HCT116 (cell line): ENCODE measurements around the gene CHSY1. TPM values are rescaled to one million over a fixed set of nuclear protein-coding genes. Genes with fewer than 3 reads are reported as not detected.

ENCODE experiments used
- ATAC-seq: fragments of 200-7000 bp; cut with Tn5 transposase; 2 replicates; pipeline ENCODE4 v1.9.1; 2020; ENCODE audit warnings: mild to moderate bottlenecking, moderate library complexity
- BruUV-seq: library from RNA; stranded (reverse); fragments of 400-500 nt; replicated peaks from 2 replicates; lab custom pipeline; 2021; lab: Mats Ljungman, UMichigan
- CTCF ChIA-PET: fragments of 300-600 bp; sonication (Branson Sonifier 250); formaldehyde crosslinking; loops from one replicate; lab custom pipeline; 2021; ENCODE audit warnings: antibody characterized with exemption; lab: Charles Lee
- POLR2A ChIA-PET: fragments of 300-600, 350-600 bp; sonication (Branson Sonifier 250); formaldehyde crosslinking; loops from one replicate; lab custom pipeline; 2021; ENCODE audit warnings: antibody characterized with exemption; lab: Charles Lee
- RAD21 ChIA-PET, 2 experiments: fragments of 300-600 bp; sonication (Branson Sonifier 250); formaldehyde crosslinking; loops; one replicate each; lab custom pipeline; 2023; ENCODE audit warnings: low total read pairs in 2 of 2; ENCODE audit not compliant: uncharacterized antibody in 2 of 2, unreplicated experiment in 2 of 2, low non-redundant PET in 1 of 2; lab: Charles Lee
- DNase-seq: peaks from one replicate; pipeline ENCODE4 v3.0.0-alpha.2; 2010; ENCODE audit warnings: low read depth, low spot score
- H2AFZ ChIP-seq: fragments of 200-600 bp; shearing (Covaris generic), sonication (generic); 2 replicates; pipeline ENCODE4 v1.6.1; 2017; ENCODE audit warnings: low read depth, mixed run types, mixed read lengths, antibody characterized with exemption, low read length; ENCODE audit not compliant: poor library complexity, severe bottlenecking
- H3K27ac ChIP-seq: 2 replicates; pipeline ENCODE4 v1.5.1; 2012; ENCODE audit warnings: low read depth, low read length
- H3K27me3 ChIP-seq: fragments of 200-600 bp; sonication (generic); 2 replicates; pipeline ENCODE4 v1.6.1; 2016; ENCODE audit warnings: mixed run types, low read length, mixed read lengths; ENCODE audit not compliant: insufficient read depth
- H3K36me3 ChIP-seq, 2 experiments: fragments of 200-500 bp in 1 of 2; fragments of 200-600 bp in 1 of 2; sonication (Bioruptor generic) in 1 of 2; sonication (generic) in 1 of 2; 2 replicates each; pipeline versions ENCODE4 v1.5.1 to v1.6.1; 2014 to 2016; ENCODE audit warnings: low read length in 2 of 2, inconsistent platforms in 1 of 2, mixed read lengths in 1 of 2, mixed run types in 1 of 2; ENCODE audit not compliant: insufficient read depth in 2 of 2, control insufficient read depth in 1 of 2
- H3K4me1 ChIP-seq, 2 experiments: fragments of 200-600 bp in 1 of 2; sonication (generic) in 1 of 2; 2 replicates each; pipeline versions ENCODE4 v1.5.1 to v1.6.1; 2012 to 2017; ENCODE audit warnings: low read length in 2 of 2, inconsistent platforms in 1 of 2, mild to moderate bottlenecking in 1 of 2, mixed read lengths in 1 of 2, mixed run types in 1 of 2, moderate library complexity in 1 of 2; ENCODE audit not compliant: insufficient read depth in 2 of 2, control insufficient read depth in 1 of 2
- H3K4me2 ChIP-seq: fragments of 200-600 bp; sonication (generic); 2 replicates; pipeline ENCODE4 v1.6.1; 2017; ENCODE audit warnings: mixed run types, low read length, mixed read lengths
- H3K4me3 ChIP-seq, 2 experiments: fragments of 200-600 bp in 1 of 2; sonication (generic) in 1 of 2; replicated peaks in 1 of 2; 2 replicates each; pipeline ENCODE4 v1.5.1; 2011 to 2016; ENCODE audit warnings: low read length in 2 of 2, control low read depth in 1 of 2, low read depth in 1 of 2, mild to moderate bottlenecking in 1 of 2, mixed read lengths in 1 of 2, mixed run types in 1 of 2
- H3K79me2 ChIP-seq: fragments of 200-600 bp; sonication (generic); 2 replicates; pipeline ENCODE4 v1.6.1; 2017; ENCODE audit warnings: mild to moderate bottlenecking, mixed run types, low read length, moderate library complexity, mixed read lengths; ENCODE audit not compliant: insufficient read depth
- H3K9ac ChIP-seq: fragments of 200-600 bp; sonication (generic); 2 replicates; pipeline ENCODE4 v1.6.1; 2016; ENCODE audit warnings: low read length, mixed read lengths
- H3K9me2 ChIP-seq: fragments of 200-600 bp; sonication (generic), shearing (Covaris generic); 2 replicates; pipeline ENCODE4 v1.6.1; 2017; ENCODE audit warnings: mixed run types, mild to moderate bottlenecking, moderate library complexity; ENCODE audit not compliant: insufficient read depth
- H3K9me3 ChIP-seq, 2 experiments: fragments of 200-500 bp in 1 of 2; fragments of 200-600 bp in 1 of 2; sonication (Bioruptor generic) in 1 of 2; sonication (generic) in 1 of 2; 2 replicates each; pipeline ENCODE4 v1.6.1; 2014 to 2017; ENCODE audit warnings: low read length in 2 of 2, mixed read lengths in 2 of 2, inconsistent platforms in 1 of 2, low read depth in 1 of 2, mild to moderate bottlenecking in 1 of 2, mixed run types in 1 of 2, moderate library complexity in 1 of 2; ENCODE audit not compliant: control insufficient read depth in 1 of 2, insufficient read depth in 1 of 2
- H4K20me1 ChIP-seq: fragments of 200-600 bp; sonication (generic), shearing (Covaris generic); 2 replicates; pipeline ENCODE4 v1.6.1; 2017; ENCODE audit warnings: mixed run types, mild to moderate bottlenecking, moderate library complexity; ENCODE audit not compliant: insufficient read depth
- CBX3 ChIP-seq: IDR thresholded peaks from 2 replicates; pipeline ENCODE4 v1.6.1; 2012; ENCODE audit warnings: low read depth
- CEBPB ChIP-seq: IDR thresholded peaks from 2 replicates; pipeline ENCODE4 v1.6.1; 2012; ENCODE audit warnings: low read depth
- MAX ChIP-seq: IDR thresholded peaks from 2 replicates; pipeline ENCODE4 v1.6.1; 2012
- SRF ChIP-seq: IDR thresholded peaks from 2 replicates; pipeline ENCODE4 v1.6.1; 2012; ENCODE audit warnings: low read depth
- TCF7L2 ChIP-seq: IDR thresholded peaks from 2 replicates; pipeline ENCODE4 v1.7.0; 2011; ENCODE audit warnings: borderline replicate concordance, inconsistent platforms; ENCODE audit not compliant: insufficient read depth, insufficient read length; ENCODE audit errors: extremely low read depth
- ZFX ChIP-seq: fragments of 450-650 bp; IDR thresholded peaks from 2 replicates; pipeline ENCODE4 v1.6.1; 2017
- intact Hi-C: fragments of 100-400 bp; cut with micrococcal nuclease; formaldehyde crosslinking; loops from 2 replicates; pipeline ENCODE4 v1.10.0; 2022
- total RNA-seq: library from RNA; stranded (reverse); gene quantifications from one replicate; pipeline ENCODE4 v1.2.1, GENCODE V29; 2021; ENCODE audit not compliant: unreplicated experiment

CHSY1 gene
- total RNA-seq, 1 experiment from 2014 or later: 25.4 TPM

- Histone ChIP-seq H3K4me2 (peak overlapping the region; percentile 96), H3K4me1 (peaks cover 13 to 21% of the 10 kb centered on the region in 2 experiments), H3K27me3 (no peaks in the 10 kb centered on the region), H3K27ac (peak overlapping the region; percentile 81; the same call in 1 of the 2 replicates), H3K36me3 (peaks cover 2 to 5% of the 10 kb centered on the region in 2 experiments; a peak in 3 of 4 replicates), H3K9me2 (no peaks in the 10 kb centered on the region), H2AFZ (peak overlapping the region; percentile 88)
- BruUV-seq: no TSS peak
- DNase-seq (no peak), ATAC-seq (no peak)
- TF ChIP-seq CBX3: no peak
- no peak for TF ChIP-seq TCF7L2
- TF ChIP-seq CEBPB: no peak
- TF ChIP-seq MAX: 0 out of 2 replicates have a peak, but pooled peaks have one; percentile 20
- TF ChIP-seq SRF: no peak
- no peak for TF ChIP-seq ZFX
- TF ChIP-seq, all 23 proteins: peak for 1
- peak overlapping the region; percentile 75 for H3K9ac ChIP-seq
- ChIA-PET RAD21 (no interaction called here), POLR2A (interaction anchor here (1.7 kb wide), 1 partner anchor 236 kb away, joined by 6 read pairs; no protein-coding TSS in a partner anchor), CTCF (interaction anchor here (1.5 kb wide), 1 partner anchor 163 kb away, joined by 4 read pairs; no protein-coding TSS in a partner anchor)
- H3K9me3 ChIP-seq: no peaks in the 10 kb centered on the region
- H3K4me3 ChIP-seq: peak overlapping the region; percentile 72 to 93
- H3K79me2 ChIP-seq: peaks cover 33% of the 10 kb centered on the region
- peaks cover 10% of the 10 kb centered on the region; the same call in 1 of the 2 replicates for H4K20me1 ChIP-seq
- intact Hi-C loops: loop anchor here (5.0 kb wide), 1 partner anchor 336 kb away; the partner anchor contains the start of gene LRRK1
Observed at GRCh38 chr15:101252836-101253235, 988 bp upstream of the CHSY1 start.
